ENCODE data around the gene HPDL. TPM values are rescaled to one million over a fixed set of nuclear protein-coding genes. Genes with fewer than 3 reads are reported as not detected.
"Not testable (repeated sequence)": the region's sequence is repeated elsewhere in the genome, so short reads cannot be mapped to it uniquely, and the experiment has no call there.

HPDL gene
- polyA plus RNA-seq, 1 experiment = 0.22 TPM

- ChIA-PET CTCF (interaction anchor here (0.6 to 16.5 kb wide), 3 partner anchors 136 to 342 kb away, joined by 3 to 456 read pairs (median 42); partner anchors contain the start of genes TESK2 and UROD), POLR2A (no interaction called here)
- Histone ChIP-seq H3K9me3 (ENCODE audit: control insufficient read depth, insufficient read depth, low read length) (no peaks in the 10 kb centered on the region), H3K27me3 (ENCODE audit: control insufficient read depth, insufficient read depth, low read length) (no peaks in the 10 kb centered on the region), H3K4me3 (ENCODE audit: low read depth, low read length) (no peak overlapping the region), H3K27ac (ENCODE audit: low read depth, low read length) (no peak overlapping the region)
- no peak for DNase-seq (ENCODE audit: low read depth, low spot score)
- TF ChIP-seq CTCF (IDR thresholded peaks at IDR 0.05; ENCODE audit: low read depth, low read length) = no peak
Measured at GRCh38 chr1:45355683-45356082, 29.0 kb downstream of the HPDL start.

- DNase-seq (ENCODE audit: low read depth, low spot score) = no peak
- Histone ChIP-seq H3K4me3 (ENCODE audit: low read depth, low read length) (no peak overlapping the region), H3K27ac (ENCODE audit: low read depth, low read length) (no peak overlapping the region), H3K27me3 (ENCODE audit: control insufficient read depth, insufficient read depth, low read length) (no peaks in the 10 kb centered on the region), H3K9me3 (ENCODE audit: control insufficient read depth, insufficient read depth, low read length) (no peaks in the 10 kb centered on the region)
- no peak for TF ChIP-seq CTCF (IDR thresholded peaks at IDR 0.05; ENCODE audit: low read depth, low read length)
- ChIA-PET POLR2A (interaction anchor here (0.9 to 1.7 kb wide), 2 partner anchors 12 to 135 kb away, joined by 3 to 4 read pairs; partner anchors contain the start of gene TESK2), CTCF (interaction anchor here (0.6 to 16.5 kb wide), 6 partner anchors 12 to 343 kb away, joined by 3 to 456 read pairs (median 4); partner anchors contain the start of genes TESK2, TOE1 and UROD)
Measured at GRCh38 chr1:45356186-45356585, 29.5 kb downstream of the HPDL start.

GRCh38 chr1:45359882-45360513 is 33.3 kb downstream of the HPDL start:
- Histone ChIP-seq H3K4me3 (ENCODE audit: low read depth, low read length) (no peak overlapping the region), H3K27ac (ENCODE audit: low read depth, low read length) (no peak overlapping the region), H3K27me3 (ENCODE audit: control insufficient read depth, insufficient read depth, low read length) (no peaks in the 10 kb centered on the region), H3K9me3 (ENCODE audit: control insufficient read depth, insufficient read depth, low read length) (no peaks in the 10 kb centered on the region)
- TF ChIP-seq CTCF (IDR thresholded peaks at IDR 0.05; ENCODE audit: low read depth, low read length) = peak; percentile 74
- peak; percentile 38 for DNase-seq (ENCODE audit: low read depth, low spot score)
- POLR2A ChIA-PET = interaction anchor here (1.3 to 2.0 kb wide), 2 partner anchors 131 to 162 kb away, joined by 6 to 7 read pairs; partner anchors contain the start of genes PRDX1 and TESK2
- CTCF ChIA-PET = interaction anchor here (0.5 to 16.5 kb wide), 39 partner anchors 9 to 864 kb away, joined by 3 to 456 read pairs (median 4); partner anchors contain the start of genes AKR1A1, CCDC163, HECTD3 and MMACHC

GRCh38 chr1:45360981-45361380 is 34.3 kb downstream of the HPDL start:
- TF ChIP-seq CTCF (IDR thresholded peaks at IDR 0.05; ENCODE audit: low read depth, low read length) = peak; percentile 21; the same call in 1 of the 2 replicates
- CTCF ChIA-PET = interaction anchor here (1.0 to 16.5 kb wide), 12 partner anchors 37 to 863 kb away, joined by 3 to 456 read pairs (median 6); partner anchors contain the start of genes CCDC163, MMACHC, TESK2 and UROD
- POLR2A ChIA-PET = interaction anchor here (0.6 to 2.0 kb wide), 6 partner anchors 22 to 1938 kb away, joined by 3 to 7 read pairs (median 4); partner anchors contain the start of genes MUTYH, PRDX1, TESK2 and TOE1
- not testable (repeated sequence) for H3K27ac ChIP-seq (ENCODE audit: low read depth, low read length); H3K9me3 ChIP-seq (ENCODE audit: control insufficient read depth, insufficient read depth, low read length); H3K27me3 ChIP-seq (ENCODE audit: control insufficient read depth, insufficient read depth, low read length); H3K4me3 ChIP-seq (ENCODE audit: low read depth, low read length)
- DNase-seq (ENCODE audit: low read depth, low spot score) = peak; percentile 42

GRCh38 chr1:45364294-45364693 is 37.6 kb downstream of the HPDL start:
- no peak for TF ChIP-seq CTCF (IDR thresholded peaks at IDR 0.05; ENCODE audit: low read depth, low read length)
- Histone ChIP-seq H3K4me3 (ENCODE audit: low read depth, low read length) (no peak overlapping the region), H3K9me3 (ENCODE audit: control insufficient read depth, insufficient read depth, low read length) (no peaks in the 10 kb centered on the region), H3K27ac (ENCODE audit: low read depth, low read length) (no peak overlapping the region), H3K27me3 (ENCODE audit: control insufficient read depth, insufficient read depth, low read length) (no peaks in the 10 kb centered on the region)
- CTCF ChIA-PET = interaction anchor here (0.5 to 16.5 kb wide), 2 partner anchors 128 to 148 kb away, joined by 3 to 456 read pairs; partner anchors contain the start of gene TESK2
- POLR2A ChIA-PET = no interaction called here
- no peak for DNase-seq (ENCODE audit: low read depth, low spot score)

All from AG04450 (cell line).